ENCODE data around the gene STX4.

Gene STX4

GRCh38 chr16:31064882-31065461 lies 31.6 kb downstream of the STX4 start:
- DNase-seq (ENCODE audit: low read depth), result no peak

DNA sequence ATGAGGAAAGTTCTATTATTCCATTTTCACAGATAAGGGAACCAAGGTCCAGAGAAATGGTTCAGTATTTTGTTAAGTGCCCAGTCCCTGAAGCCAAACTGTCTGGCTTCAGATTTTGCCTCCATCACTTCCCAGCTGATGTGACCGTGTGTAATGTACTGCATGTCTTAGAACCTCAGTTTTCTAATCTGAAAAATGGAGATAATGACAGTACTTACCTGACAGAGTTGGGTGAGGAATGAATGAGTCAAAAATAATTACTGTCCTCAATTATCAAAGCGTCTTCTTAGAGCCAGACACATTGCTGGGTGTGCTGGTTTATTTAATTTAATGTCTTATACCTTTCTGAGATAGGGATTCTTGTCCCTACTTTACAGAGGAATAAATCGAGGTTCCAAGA lies 34.0 kb downstream of the STX4 start:
- DNase-seq (ENCODE audit: low read depth), result no peak

- DNase-seq (ENCODE audit: low read depth), result no peak
These were observed 38.5 kb downstream of the STX4 start for GRCh38 chr16:31071861-31072260.

- peak; percentile 17 for DNase-seq (ENCODE audit: low read depth)
These were observed 39.3 kb downstream of the STX4 start for GRCh38 chr16:31072540-31073141.

DNA sequence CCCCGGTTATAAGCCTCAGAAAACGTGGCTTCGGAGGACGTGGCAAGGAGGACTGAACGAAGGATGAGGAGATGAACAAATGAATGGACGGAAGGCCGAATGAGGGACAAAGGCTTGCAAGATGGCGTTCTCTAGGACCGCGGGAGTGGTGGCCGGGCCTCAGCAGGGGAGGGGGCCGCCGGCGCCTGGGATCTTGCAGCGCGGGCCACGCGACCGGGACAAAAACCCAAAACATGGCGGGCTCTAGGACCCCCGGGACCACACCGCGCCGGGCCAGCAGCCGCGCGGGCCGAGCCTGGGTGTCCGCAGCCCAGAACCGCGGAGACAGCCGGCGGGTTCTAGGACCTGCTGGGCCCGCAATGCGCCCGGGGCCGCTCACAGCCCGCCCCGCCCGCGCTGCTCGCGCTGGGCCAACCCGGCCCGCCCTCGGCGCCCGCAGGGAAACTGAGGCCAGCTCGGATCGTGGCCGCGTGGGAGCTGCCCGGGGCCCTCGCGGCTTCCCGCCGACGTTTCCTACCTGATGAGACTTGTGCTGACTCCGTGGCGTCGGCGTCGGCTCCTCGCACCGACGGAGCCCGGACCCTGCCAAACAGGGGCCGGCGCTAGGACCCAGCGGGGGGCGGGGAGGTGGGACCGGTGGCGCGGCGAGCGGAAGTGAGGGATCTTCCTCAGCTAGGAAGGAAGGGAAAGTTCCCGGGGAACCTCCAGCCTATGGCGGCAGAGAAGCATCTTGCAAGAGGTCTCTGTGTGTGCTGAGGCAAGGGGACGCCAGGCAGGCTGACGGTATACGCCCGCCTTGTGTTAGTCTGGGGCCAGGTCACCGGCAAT lies 40.0 kb downstream of the STX4 start:
- DNase-seq (ENCODE audit: low read depth), result peak; percentile 79

DNA sequence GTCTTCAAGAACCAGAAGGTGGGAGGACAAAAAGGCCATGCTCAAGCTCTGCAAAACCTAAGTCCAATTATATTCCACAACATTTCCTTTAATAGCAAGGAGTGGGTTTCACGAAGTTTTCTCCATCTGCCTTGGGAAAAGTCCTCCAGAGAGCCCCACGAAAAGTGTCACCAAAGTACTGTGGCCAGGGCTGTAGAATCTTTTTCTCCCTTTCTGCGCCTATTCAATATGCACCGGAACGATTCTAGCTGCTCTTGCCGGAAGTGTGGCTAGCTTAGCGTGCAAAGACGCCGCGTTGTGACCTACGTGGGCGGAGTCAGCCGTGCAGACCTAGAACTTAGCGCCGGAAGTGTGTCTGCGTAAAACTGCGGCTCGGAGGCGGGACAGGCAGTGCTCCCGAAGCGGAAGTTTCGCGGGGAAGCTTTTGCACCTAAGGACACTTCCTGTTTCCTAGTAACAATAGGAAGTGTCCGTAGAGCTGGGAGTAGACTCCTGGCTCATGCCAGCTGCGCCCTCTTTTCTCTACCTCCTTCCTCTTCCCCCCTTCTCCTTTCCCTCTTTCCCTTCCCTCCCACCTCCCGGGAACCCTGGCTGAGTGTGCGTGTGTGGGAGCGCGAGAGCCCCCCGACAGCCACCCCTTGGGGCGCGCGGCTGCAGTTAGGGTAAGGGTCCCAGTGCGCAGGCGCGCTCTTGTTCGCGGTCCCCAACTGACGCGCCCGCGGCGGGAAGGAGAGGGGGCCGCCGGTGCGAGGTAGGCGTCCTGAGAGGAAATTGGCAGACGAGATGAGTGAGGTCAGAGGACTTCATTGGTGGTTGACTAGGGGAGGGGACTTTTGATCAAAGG lies 40.8 kb downstream of the STX4 start, which contains the start of the genes ZNF646 and ZNF668:
Gene ZNF646 (plus strand): TSS at position 453 of the 844 bp plus-strand sequence. CDS start 1,903 bp downstream, outside the sequence.
Gene ZNF668 (minus strand): TSS at position 271 of the 844 bp plus-strand sequence. CDS start 9,781 bp downstream, outside the sequence.
- peak; percentile 93 for DNase-seq (ENCODE audit: low read depth)

DNA sequence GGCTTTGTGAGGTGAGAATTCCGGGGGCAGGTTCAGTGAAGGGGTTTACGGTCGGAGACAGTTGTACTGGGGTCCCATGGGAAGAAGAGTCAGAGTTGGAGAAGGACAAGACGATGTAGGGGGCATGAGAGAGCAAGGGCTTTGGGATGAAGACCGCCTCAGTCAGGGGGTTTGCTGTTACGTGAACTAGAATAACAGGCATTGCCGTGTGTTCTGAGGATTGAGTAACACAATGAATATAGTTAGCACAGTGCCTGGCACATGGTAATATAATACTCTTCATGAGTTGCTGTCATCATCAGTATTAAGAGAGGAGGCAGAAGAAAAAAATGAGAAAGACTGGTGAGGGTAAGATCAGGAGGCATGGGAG lies 41.4 kb downstream of the STX4 start:
- DNase-seq (ENCODE audit: low read depth), result no peak

GRCh38 chr16:31076319-31076718 lies 43.0 kb downstream of the STX4 start:
- no peak for DNase-seq (ENCODE audit: low read depth)

GRCh38 chr16:31077024-31077423 lies 43.7 kb downstream of the STX4 start:
- no peak for DNase-seq (ENCODE audit: low read depth)

GRCh38 chr16:31077592-31078396 lies 44.4 kb downstream of the STX4 start:
- no peak for DNase-seq (ENCODE audit: low read depth)

DNA sequence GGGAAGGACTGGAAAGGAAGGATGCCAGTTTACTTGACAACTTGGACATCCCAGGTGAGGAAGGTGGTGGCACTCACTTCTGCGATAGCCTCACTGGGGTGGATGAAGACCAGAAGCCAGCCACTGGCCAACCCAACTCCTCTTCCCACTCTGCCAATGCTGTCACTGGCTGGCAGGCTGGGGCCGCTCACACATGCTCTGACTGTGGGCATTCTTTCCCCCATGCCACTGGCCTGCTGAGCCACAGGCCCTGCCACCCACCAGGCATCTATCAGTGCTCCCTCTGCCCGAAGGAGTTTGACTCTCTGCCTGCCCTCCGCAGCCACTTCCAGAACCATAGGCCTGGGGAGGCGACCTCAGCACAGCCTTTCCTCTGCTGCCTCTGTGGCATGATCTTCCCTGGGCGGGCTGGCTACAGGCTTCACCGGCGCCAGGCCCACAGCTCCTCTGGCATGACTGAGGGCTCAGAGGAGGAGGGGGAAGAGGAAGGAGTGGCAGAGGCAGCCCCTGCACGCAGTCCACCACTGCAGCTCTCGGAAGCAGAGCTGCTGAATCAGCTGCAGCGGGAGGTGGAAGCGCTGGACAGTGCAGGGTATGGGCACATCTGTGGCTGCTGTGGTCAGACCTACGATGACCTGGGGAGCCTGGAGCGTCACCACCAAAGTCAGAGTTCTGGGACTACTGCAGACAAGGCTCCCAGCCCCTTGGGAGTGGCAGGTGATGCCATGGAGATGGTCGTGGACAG lies 45.4 kb downstream of the STX4 start:
- no peak for DNase-seq (ENCODE audit: low read depth)

- DNase-seq (ENCODE audit: low read depth), result no peak
These were observed 46.1 kb downstream of the STX4 start for GRCh38 chr16:31079342-31079944.

GRCh38 chr16:31080035-31080629 lies 46.8 kb downstream of the STX4 start:
- no peak for DNase-seq (ENCODE audit: low read depth)

GRCh38 chr16:31080756-31081419 lies 47.5 kb downstream of the STX4 start:
- DNase-seq (ENCODE audit: low read depth), result no peak

- DNase-seq (ENCODE audit: low read depth), result no peak
These were observed 48.3 kb downstream of the STX4 start for GRCh38 chr16:31081428-31082351.

DNA sequence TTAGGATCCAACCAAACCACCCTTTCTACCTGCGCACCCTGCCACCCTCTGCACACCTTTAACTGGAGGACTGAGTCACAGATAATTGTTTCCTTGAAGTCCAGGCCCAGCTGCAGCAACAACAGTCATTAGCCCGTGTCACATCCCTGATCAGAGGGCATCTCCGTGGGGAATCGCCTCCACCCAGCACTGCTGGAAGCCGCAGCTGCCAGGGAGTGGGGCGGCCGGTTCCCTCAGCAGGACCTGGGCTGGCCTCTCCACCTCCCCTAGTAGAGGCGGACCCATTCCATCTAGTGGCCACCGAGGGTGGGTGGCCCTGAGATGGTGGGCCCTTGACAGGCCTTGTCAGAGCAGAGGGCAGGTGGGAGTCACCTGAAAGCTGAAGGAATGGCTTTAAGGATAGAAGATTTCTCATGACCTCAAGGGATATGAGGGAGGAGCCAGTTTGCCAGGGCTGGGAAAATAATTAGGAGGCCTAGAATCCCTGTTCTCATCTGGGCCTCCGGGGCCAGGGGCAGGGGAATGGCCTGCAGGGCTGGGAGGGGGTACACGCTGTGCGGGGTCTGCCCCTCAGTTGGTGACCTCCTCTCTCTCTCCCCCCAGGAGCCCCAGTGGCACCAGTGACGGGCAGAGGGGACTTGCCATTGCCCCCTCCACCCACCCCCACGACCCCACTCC lies 49.1 kb downstream of the STX4 start:
- no peak for DNase-seq (ENCODE audit: low read depth)

DNA sequence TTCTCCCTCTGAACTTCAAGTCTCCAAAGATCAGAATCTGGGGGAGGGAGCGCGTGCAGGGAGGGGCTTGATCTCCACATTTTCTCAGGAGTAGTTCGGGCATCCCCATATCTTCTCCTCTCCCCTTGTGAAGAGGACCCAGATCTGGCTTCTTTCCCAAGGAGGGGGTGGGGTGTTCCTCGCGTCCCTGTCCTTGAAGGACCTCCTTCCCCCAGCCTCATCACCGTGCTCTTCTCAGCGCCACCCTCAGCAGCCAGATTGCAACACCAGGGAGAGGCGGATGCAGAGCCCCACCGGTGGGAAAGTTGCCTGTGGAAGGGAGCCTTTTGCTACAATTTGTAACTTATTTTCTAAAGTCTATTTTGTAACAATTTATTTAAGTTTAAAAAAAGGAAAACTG lies 49.7 kb downstream of the STX4 start:
- no peak for DNase-seq (ENCODE audit: low read depth)

Measured in stimulated activated CD8-positive, alpha-beta memory T cell treated with anti-CD3 and anti-CD28 coated beads, Interleukin-12 subunit alpha, Interleukin-12 subunit beta, amount 100 ng/mL, for 4 hours (primary cell).